Measurements from ENCODE around the gene CFDP1. TPM values are rescaled to one million over a fixed set of nuclear protein-coding genes. Genes with fewer than 3 reads are reported as not detected.
A peak's percentile ranks its signal among the peaks of the same experiment; 100 is the strongest.

Gene CFDP1
- total and polyA plus RNA-seq, 2 of the 13 experiments (the other 11 are each of a cell fraction or from before 2014, with no cell fraction given), result 78.6 to 153 TPM

DNA sequence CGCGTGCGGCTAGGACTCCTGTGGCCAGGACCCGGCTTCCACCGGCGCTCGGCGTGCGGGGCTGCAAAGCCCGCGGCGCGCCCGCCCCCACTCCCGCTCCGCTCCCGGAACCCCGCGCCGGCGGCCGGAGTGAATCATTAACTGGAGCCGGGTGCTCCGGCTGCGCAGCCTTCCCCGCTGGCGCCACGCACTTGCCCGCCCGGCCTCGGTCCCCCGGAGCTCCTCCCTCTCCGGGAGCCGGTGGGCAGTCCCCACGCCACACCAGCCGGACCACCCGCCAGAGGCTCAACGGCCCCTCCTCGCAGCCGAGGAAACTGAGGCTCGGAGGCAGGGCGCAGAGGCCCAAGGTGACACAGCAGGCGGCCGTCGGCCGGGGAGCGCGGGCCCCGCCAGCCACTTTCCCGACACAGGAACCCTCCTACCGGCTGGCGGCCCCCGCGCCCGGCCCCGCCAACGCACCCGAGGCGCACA, 182.5 kb downstream of the CFDP1 start (continued):
- TF ChIP-seq, protein P1, sequence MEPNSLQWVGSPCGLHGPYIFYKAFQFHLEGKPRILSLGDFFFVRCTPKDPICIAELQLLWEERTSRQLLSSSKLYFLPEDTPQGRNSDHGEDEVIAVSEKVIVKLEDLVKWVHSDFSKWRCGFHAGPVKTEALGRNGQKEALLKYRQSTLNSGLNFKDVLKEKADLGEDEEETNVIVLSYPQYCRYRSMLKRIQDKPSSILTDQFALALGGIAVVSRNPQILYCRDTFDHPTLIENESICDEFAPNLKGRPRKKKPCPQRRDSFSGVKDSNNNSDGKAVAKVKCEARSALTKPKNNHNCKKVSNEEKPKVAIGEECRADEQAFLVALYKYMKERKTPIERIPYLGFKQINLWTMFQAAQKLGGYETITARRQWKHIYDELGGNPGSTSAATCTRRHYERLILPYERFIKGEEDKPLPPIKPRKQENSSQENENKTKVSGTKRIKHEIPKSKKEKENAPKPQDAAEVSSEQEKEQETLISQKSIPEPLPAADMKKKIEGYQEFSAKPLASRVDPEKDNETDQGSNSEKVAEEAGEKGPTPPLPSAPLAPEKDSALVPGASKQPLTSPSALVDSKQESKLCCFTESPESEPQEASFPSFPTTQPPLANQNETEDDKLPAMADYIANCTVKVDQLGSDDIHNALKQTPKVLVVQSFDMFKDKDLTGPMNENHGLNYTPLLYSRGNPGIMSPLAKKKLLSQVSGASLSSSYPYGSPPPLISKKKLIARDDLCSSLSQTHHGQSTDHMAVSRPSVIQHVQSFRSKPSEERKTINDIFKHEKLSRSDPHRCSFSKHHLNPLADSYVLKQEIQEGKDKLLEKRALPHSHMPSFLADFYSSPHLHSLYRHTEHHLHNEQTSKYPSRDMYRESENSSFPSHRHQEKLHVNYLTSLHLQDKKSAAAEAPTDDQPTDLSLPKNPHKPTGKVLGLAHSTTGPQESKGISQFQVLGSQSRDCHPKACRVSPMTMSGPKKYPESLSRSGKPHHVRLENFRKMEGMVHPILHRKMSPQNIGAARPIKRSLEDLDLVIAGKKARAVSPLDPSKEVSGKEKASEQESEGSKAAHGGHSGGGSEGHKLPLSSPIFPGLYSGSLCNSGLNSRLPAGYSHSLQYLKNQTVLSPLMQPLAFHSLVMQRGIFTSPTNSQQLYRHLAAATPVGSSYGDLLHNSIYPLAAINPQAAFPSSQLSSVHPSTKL (CRISPR knock-in tag; IDR thresholded peaks at IDR 0.05), result no peak; the same call in 1 of the 2 replicates
- TF ChIP-seq, protein P2, sequence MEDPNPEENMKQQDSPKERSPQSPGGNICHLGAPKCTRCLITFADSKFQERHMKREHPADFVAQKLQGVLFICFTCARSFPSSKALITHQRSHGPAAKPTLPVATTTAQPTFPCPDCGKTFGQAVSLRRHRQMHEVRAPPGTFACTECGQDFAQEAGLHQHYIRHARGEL (CRISPR knock-in tag; IDR thresholded peaks at IDR 0.05), result no peak
- TF ChIP-seq MEIS2 (CRISPR knock-in tag; IDR thresholded peaks at IDR 0.05) (peak; percentile 34), ZNF446 (CRISPR knock-in tag; IDR thresholded peaks at IDR 0.05) (peak; percentile 62; the same call in 1 of the 2 replicates), ZNF775 (CRISPR knock-in tag; IDR thresholded peaks at IDR 0.05; ENCODE audit: borderline replicate concordance) (no peak), JUND (CRISPR knock-in tag; IDR thresholded peaks at IDR 0.05) (no peak), CENPX (CRISPR knock-in tag; IDR thresholded peaks at IDR 0.05) (no peak), HNF4A (CRISPR knock-in tag; IDR thresholded peaks at IDR 0.05) (no peak), NFIC (IDR thresholded peaks at IDR 0.05; ENCODE audit: low read length) (no peak), KLF13 (CRISPR knock-in tag; IDR thresholded peaks at IDR 0.05) (no peak), ZNF260 (CRISPR knock-in tag; IDR thresholded peaks at IDR 0.05; ENCODE audit: borderline replicate concordance, low read depth) (no peak), FOXC1 (CRISPR knock-in tag; IDR thresholded peaks at IDR 0.05; ENCODE audit: borderline replicate concordance) (peak; percentile 48; the same call in 1 of the 2 replicates), GPN1 (CRISPR knock-in tag; IDR thresholded peaks at IDR 0.05; ENCODE audit: borderline replicate concordance) (no peak), ZC3H13 (CRISPR knock-in tag; IDR thresholded peaks at IDR 0.05) (peak; percentile 86), ARNTL (CRISPR knock-in tag; IDR thresholded peaks at IDR 0.05) (peak; percentile 6; the same call in 1 of the 2 replicates), ZNF484 (CRISPR knock-in tag; IDR thresholded peaks at IDR 0.05; ENCODE audit: borderline replicate concordance, low read depth) (no peak), KAT7 (CRISPR knock-in tag; IDR thresholded peaks at IDR 0.05; ENCODE audit: borderline replicate concordance) (no peak), ETV6 (CRISPR knock-in tag; conservative IDR thresholded peaks at IDR 0.05) (0 out of 2 replicates have a peak, but pooled peaks have one; percentile 3), KDM2A (CRISPR knock-in tag; IDR thresholded peaks at IDR 0.05; ENCODE audit: borderline replicate concordance, low read depth) (peak; percentile 89), REXO4 (CRISPR knock-in tag; IDR thresholded peaks at IDR 0.05; ENCODE audit: borderline replicate concordance) (peak; percentile 8; the same call in 1 of the 2 replicates), PAX8 (CRISPR knock-in tag; IDR thresholded peaks at IDR 0.05; ENCODE audit: borderline replicate concordance) (no peak), ZNF234 (CRISPR knock-in tag; conservative IDR thresholded peaks at IDR 0.05) (no peak)
- TF ChIP-seq, protein P3, sequence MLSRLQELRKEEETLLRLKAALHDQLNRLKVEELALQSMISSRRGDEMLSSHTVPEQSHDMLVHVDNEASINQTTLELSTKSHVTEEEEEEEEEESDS (CRISPR knock-in tag; IDR thresholded peaks at IDR 0.05; ENCODE audit: borderline replicate concordance), result no peak
- TF ChIP-seq, protein P4, sequence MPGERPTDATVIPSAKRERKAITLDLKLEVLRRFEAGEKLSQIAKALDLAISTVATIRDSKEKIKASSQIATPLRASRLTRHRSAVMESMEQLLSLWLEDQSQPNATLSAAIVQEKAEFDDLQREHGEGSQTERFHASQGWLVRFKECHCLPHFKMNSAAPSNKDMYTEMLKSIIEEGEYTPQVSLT (CRISPR knock-in tag; IDR thresholded peaks at IDR 0.05; ENCODE audit: borderline replicate concordance, low read depth), result no peak
- TF ChIP-seq, protein P5, sequence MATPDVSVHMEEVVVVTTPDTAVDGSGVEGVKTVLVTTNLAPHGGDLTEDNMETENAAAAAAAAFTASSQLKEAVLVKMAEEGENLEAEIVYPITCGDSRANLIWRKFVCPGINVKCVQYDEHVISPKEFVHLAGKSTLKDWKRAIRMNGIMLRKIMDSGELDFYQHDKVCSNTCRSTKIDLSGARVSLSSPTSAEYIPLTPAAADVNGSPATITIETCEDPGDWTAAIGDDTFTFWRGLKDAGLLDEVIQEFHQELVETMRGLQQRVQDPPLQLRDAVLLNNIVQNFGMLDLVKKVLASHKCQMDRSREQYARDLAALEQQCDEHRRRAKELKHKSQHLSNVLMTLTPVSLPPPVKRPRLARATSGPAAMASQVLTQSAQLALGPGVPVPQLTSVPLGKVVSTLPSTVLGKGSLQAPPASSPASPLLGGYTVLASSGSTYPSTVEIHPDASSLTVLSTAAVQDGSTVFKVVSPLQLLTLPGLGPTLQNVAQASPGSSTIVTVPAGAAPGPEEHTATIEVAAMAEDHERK (CRISPR knock-in tag; IDR thresholded peaks at IDR 0.05; ENCODE audit: low read depth), result no peak

Data from HepG2 (cell line).